HG03095 (cell line): ENCODE data around the gene CLK1.
A peak's percentile ranks its signal among the peaks of the same experiment; 100 is the strongest.
"Not testable (repeated sequence)": the region's sequence is repeated elsewhere in the genome, so short reads cannot be mapped to it uniquely, and the experiment has no call there.

Source experiments
- ATAC-seq: cut with Tn5 transposase; IDR thresholded peaks from one replicate; pipeline ENCODE4 v1.9.1; 2021; ENCODE audit warnings: moderate library complexity; ENCODE audit not compliant: unreplicated experiment

Gene CLK1

GRCh38 chr2:200864176-200865034 lies at the start of gene CLK1:
Gene CLK1 (minus strand): TSS chr2:200864658. CDS start chr2:200861862, 2,796 bp downstream.
- peak; percentile 86 for ATAC-seq

- no peak for ATAC-seq
These were observed 49.2 kb upstream of the CLK1 start for GRCh38 chr2:200913654-200914053.

- no peak for ATAC-seq
These were observed 45.5 kb upstream of the CLK1 start for GRCh38 chr2:200909958-200910357.

- peak; percentile 45 for ATAC-seq
These were observed 41.3 kb upstream of the CLK1 start for GRCh38 chr2:200905618-200906296.

GRCh38 chr2:200901459-200902072 lies 37.1 kb upstream of the CLK1 start:
- peak; percentile 99 for ATAC-seq

GRCh38 chr2:200899482-200899881 lies 35.0 kb upstream of the CLK1 start:
- no peak for ATAC-seq

- peak; percentile 79 for ATAC-seq
These were observed 24.5 kb upstream of the CLK1 start, which contains the start of the genes NIF3L1 and PPIL3 for GRCh38 chr2:200888704-200889625. Gene NIF3L1 (plus strand): TSS chr2:200889371. CDS start chr2:200891944, 2,573 bp downstream. Gene PPIL3 (minus strand): TSS chr2:200889077. CDS start chr2:200887615, 1,462 bp downstream.

- ATAC-seq: not testable (repeated sequence)
These were observed 17.3 kb upstream of the CLK1 start for GRCh38 chr2:200881715-200882249.

- no peak for ATAC-seq
These were observed 13.9 kb upstream of the CLK1 start for GRCh38 chr2:200878289-200878880.

- no peak for ATAC-seq
These were observed 13.0 kb upstream of the CLK1 start for GRCh38 chr2:200877443-200877842.

GRCh38 chr2:200873560-200873959 lies 9.1 kb upstream of the CLK1 start:
- ATAC-seq: no peak

- ATAC-seq: no peak
These were observed 6.7 kb upstream of the CLK1 start for GRCh38 chr2:200871151-200871550.

GRCh38 chr2:200869014-200869413 lies 4.6 kb upstream of the CLK1 start:
- no peak for ATAC-seq

- ATAC-seq: no peak
These were observed 679 bp downstream of the CLK1 start for GRCh38 chr2:200863782-200864175.

- ATAC-seq: no peak
These were observed 1.9 kb downstream of the CLK1 start for GRCh38 chr2:200862532-200863000.

GRCh38 chr2:200861617-200862155 lies 2.8 kb downstream of the CLK1 start:
- no peak for ATAC-seq

GRCh38 chr2:200860092-200860795 lies 4.2 kb downstream of the CLK1 start:
- ATAC-seq: no peak

GRCh38 chr2:200856806-200857205 lies 7.7 kb downstream of the CLK1 start:
- ATAC-seq: no peak

- no peak for ATAC-seq
These were observed 11.9 kb downstream of the CLK1 start for GRCh38 chr2:200852605-200853004.
